HepG2 (cell line): Measurements from ENCODE around the gene ABCB10. TPM values are rescaled to one million over a fixed set of nuclear protein-coding genes. Genes with fewer than 3 reads are reported as not detected.

Experiments
- ATAC-seq: fragments of 200-7000 bp; cut with Tn5 transposase; 3 replicates; pipeline ENCODE4 v1.9.1; 2020; ENCODE audit warnings: mild to moderate bottlenecking, moderate library complexity
- BruUV-seq: library from RNA; stranded (reverse); fragments of 400-500 nt; replicated peaks from 2 replicates; lab custom pipeline; 2021; lab: Mats Ljungman, UMichigan
- CTCF ChIA-PET: fragments of 300-600 bp; formaldehyde crosslinking; extraction: SDS; loops from one replicate; lab custom pipeline; 2021; ENCODE audit warnings: low total read pairs, inconsistent platforms, low intra/inter-chr PET ratio; lab: Yijun Ruan, JAX
- POLR2A ChIA-PET: fragments of 350-600 bp; sonication (Branson Sonifier 250); formaldehyde crosslinking; loops from one replicate; lab custom pipeline; 2020; ENCODE audit warnings: antibody characterized with exemption, inconsistent platforms; lab: Yijun Ruan, JAX
- DNase-seq: peaks from one replicate; pipeline ENCODE4 v3.0.0-alpha.2; 2015; ENCODE audit warnings: low spot score
- FAIRE-seq: peaks from 3 replicates; lab custom pipeline; 2011; peaks lifted over from hg19 to GRCh38; lab: Jason Lieb, UNC
- H2AFZ ChIP-seq: one replicate; pipeline ENCODE4 v1.6.1; 2011; ENCODE audit warnings: low read length, inconsistent platforms
- H3K27ac ChIP-seq: fragments of 300-600 bp; 3 replicates; pipeline ENCODE4 v1.8.0; 2011; ENCODE audit warnings: mixed run types, mild to moderate bottlenecking, mixed read lengths, low read length, inconsistent platforms; ENCODE audit not compliant: insufficient read depth; ENCODE audit errors: extremely low read length
- H3K27me3 ChIP-seq, 2 experiments: fragments of 200-600 bp in 1 of 2; 2 replicates in 1 of 2; 3 replicates in 1 of 2; pipeline versions ENCODE4 v1.6.0 to v1.8.0; 2011; ENCODE audit warnings: low read length in 2 of 2, mild to moderate bottlenecking in 2 of 2, moderate library complexity in 2 of 2, inconsistent platforms in 1 of 2; ENCODE audit not compliant: insufficient read depth in 2 of 2, control insufficient read depth in 1 of 2
- H3K36me3 ChIP-seq, 2 experiments: fragments of 200-600 bp in 1 of 2; replicated peaks in 1 of 2; 2 replicates in 1 of 2; 3 replicates in 1 of 2; pipeline versions ENCODE4 v1.5.1 to v1.8.0; 2011; ENCODE audit warnings: low read length in 2 of 2, inconsistent platforms in 1 of 2; ENCODE audit not compliant: insufficient read depth in 2 of 2, control insufficient read depth in 1 of 2
- H3K4me1 ChIP-seq: 2 replicates; pipeline ENCODE4 v1.5.1; 2012; ENCODE audit warnings: low read length, inconsistent platforms; ENCODE audit not compliant: insufficient read depth
- H3K4me2 ChIP-seq: 2 replicates; pipeline ENCODE4 v1.6.0; 2011; ENCODE audit warnings: low read depth, low read length, inconsistent platforms
- H3K4me3 ChIP-seq, 3 experiments: fragments of 200-600 bp in 1 of 3; sonication (generic), shearing (Covaris generic) in 1 of 3; replicated peaks in 1 of 3; 2 replicates each; pipeline ENCODE4 v1.5.1; 2011 to 2016; ENCODE audit warnings: low read length in 3 of 3, inconsistent platforms in 2 of 3, low read depth in 2 of 3, mild to moderate bottlenecking in 2 of 3, control low read depth in 1 of 3, mixed read lengths in 1 of 3; ENCODE audit not compliant: insufficient read depth in 1 of 3
- H3K79me2 ChIP-seq: one replicate; pipeline ENCODE4 v1.6.1; 2011; ENCODE audit warnings: low read length, inconsistent platforms; ENCODE audit not compliant: insufficient read depth
- H3K9ac ChIP-seq: 2 replicates; pipeline ENCODE4 v1.6.0; 2011; ENCODE audit warnings: mild to moderate bottlenecking, low read depth, low read length, inconsistent platforms; ENCODE audit not compliant: insufficient read depth
- H3K9me3 ChIP-seq: 2 replicates; pipeline ENCODE4 v1.5.1; 2012; ENCODE audit warnings: mild to moderate bottlenecking, low read length
- H4K20me1 ChIP-seq: 2 replicates; pipeline ENCODE4 v1.6.0; 2011; ENCODE audit warnings: inconsistent platforms, mild to moderate bottlenecking, low read length, moderate library complexity; ENCODE audit not compliant: insufficient read depth
- FOXA1 ChIP-seq, 2 experiments: fragments of 450-650 bp in 1 of 2; sonication (generic) in 1 of 2; formaldehyde crosslinking in 1 of 2; IDR thresholded peaks; 2 replicates each; pipeline versions ENCODE4 v1.4.0 to v1.6.1; 2016 to 2020; ENCODE audit warnings: missing genetic modification reagents in 1 of 2
- IRX3 ChIP-seq: sonication (generic); formaldehyde crosslinking; IDR thresholded peaks from 2 replicates; pipeline ENCODE4 v1.8.1; 2023; ENCODE audit warnings: mild to moderate bottlenecking, low read depth, missing genetic modification reagents, borderline replicate concordance
- ISX ChIP-seq: sonication (generic); formaldehyde crosslinking; conservative IDR thresholded peaks from 2 replicates; pipeline ENCODE4 v1.5.0; 2020; ENCODE audit warnings: missing genetic modification reagents
- KDM5B ChIP-seq: sonication (generic); formaldehyde crosslinking; IDR thresholded peaks from 2 replicates; pipeline ENCODE4 v1.4.0; 2020; ENCODE audit warnings: missing genetic modification reagents, mild to moderate bottlenecking, borderline replicate concordance
- NBN ChIP-seq: fragments of 450-650 bp; conservative IDR thresholded peaks from 2 replicates; pipeline ENCODE4 v1.6.1; 2017
- NCOA2 ChIP-seq: sonication (generic); formaldehyde crosslinking; IDR thresholded peaks from 2 replicates; pipeline ENCODE4 v1.8.0; 2022; ENCODE audit warnings: inconsistent platforms
- PCBP2 ChIP-seq: fragments of 200-400 bp; formaldehyde crosslinking; optimal IDR thresholded peaks from 2 replicates; pipeline ENCODE3; 2018; ENCODE audit warnings: low read length, low read depth; ENCODE audit not compliant: poor library complexity, severe bottlenecking
- RNF2 ChIP-seq: fragments of 450-650 bp; conservative IDR thresholded peaks from 2 replicates; pipeline ENCODE4 v1.6.1; 2016; ENCODE audit warnings: low read depth
- TARDBP ChIP-seq: sonication (generic); formaldehyde crosslinking; IDR thresholded peaks from 2 replicates; pipeline ENCODE4 v1.8.0; 2022; ENCODE audit warnings: mild to moderate bottlenecking, missing genetic modification reagents
- TBX3 ChIP-seq: fragments of 450-650 bp; IDR thresholded peaks from 2 replicates; pipeline ENCODE4 v1.6.1; 2017; ENCODE audit warnings: antibody characterized with exemption, mild to moderate bottlenecking, inconsistent platforms, borderline replicate concordance
- ZBTB42 ChIP-seq: sonication (generic); formaldehyde crosslinking; IDR thresholded peaks from 2 replicates; pipeline ENCODE4 v1.5.0; 2020; ENCODE audit warnings: mild to moderate bottlenecking, missing genetic modification reagents
- ZNF142 ChIP-seq: sonication (generic); formaldehyde crosslinking; IDR thresholded peaks from 2 replicates; pipeline ENCODE4 v1.4.0; 2020; ENCODE audit warnings: missing genetic modification reagents
- ZNF431 ChIP-seq: sonication (generic); formaldehyde crosslinking; IDR thresholded peaks from 2 replicates; pipeline ENCODE4 v1.9.0; 2022; ENCODE audit warnings: missing genetic modification reagents, low read depth, mild to moderate bottlenecking, borderline replicate concordance
- ZNF501 ChIP-seq: sonication (generic); formaldehyde crosslinking; IDR thresholded peaks from 2 replicates; pipeline ENCODE4 v1.5.1; 2020; ENCODE audit warnings: mild to moderate bottlenecking, moderate library complexity, missing genetic modification reagents
- ZSCAN29 ChIP-seq: sonication (generic); formaldehyde crosslinking; conservative IDR thresholded peaks from 2 replicates; pipeline ENCODE4 v1.4.0; 2020; ENCODE audit warnings: mild to moderate bottlenecking, missing genetic modification reagents
- WGBS: methylation state at CpG from one replicate; pipeline ENCODE4 v1.1.6; 2017; ENCODE audit warnings: low lambda C conversion rate; 5-methylcytosine and 5-hydroxymethylcytosine counted together
- in situ Hi-C: cut with HindIII; loops from 2 replicates; pipeline ENCODE4 v1.10.0; 2017; ENCODE audit warnings: low pct_unique_long_range_greater_than_20kb; ENCODE audit not compliant: extremely low pct_ligation_motif_present
- intact Hi-C: fragments of 100-400 bp; cut with micrococcal nuclease; formaldehyde crosslinking; loops from one replicate; pipeline ENCODE4 v1.10.0; 2022; ENCODE audit not compliant: unreplicated experiment
- polyA plus RNA-seq, 8 experiments: library from polyadenylated mRNA; depleted of rRNA in 3 of 8; stranded (reverse) in 7 of 8; unstranded in 1 of 8; fragments of >200 nt; fragmentation: Illumina TruSeq in 4 of 8; extraction: Trizol in 4 of 8; gene quantifications; 2 replicates each; pipeline versions ENCODE4 v1.2.1 to v1.2.3, GENCODE V29; 2011 to 2016; ENCODE audit warnings: low read depth in 4 of 8, missing spikeins in 1 of 8, mixed read lengths in 1 of 8; ENCODE audit not compliant: insufficient read depth in 1 of 8
- total RNA-seq, 5 experiments: library from RNA; depleted of rRNA; stranded (reverse); fragments of >200 nt; fragmentation: Illumina TruSeq; extraction: Trizol; gene quantifications; 2 replicates each; pipeline ENCODE4 v1.2.3, GENCODE V29; 2016; ENCODE audit warnings: low read depth in 1 of 5

ABCB10 gene
- total and polyA plus RNA-seq, 2 of the 13 experiments (the other 11 are each of a cell fraction or from before 2014, with no cell fraction given) = 11.2 to 28.9 TPM

- Histone ChIP-seq H3K27me3 (no peaks in the 10 kb centered on the region), H3K4me3 (no peak overlapping the region), H3K9me3 (no peaks in the 10 kb centered on the region), H3K4me1 (peaks cover 4% of the 10 kb centered on the region), H4K20me1 (no peaks in the 10 kb centered on the region), H3K9ac (no peak overlapping the region), H3K4me2 (no peak overlapping the region), H3K36me3 (peaks cover 9 to 74% of the 10 kb centered on the region in 2 experiments), H3K27ac (no peak overlapping the region), H3K79me2 (no peaks in the 10 kb centered on the region), H2AFZ (no peak overlapping the region)
- CTCF ChIA-PET = no interaction called here
- DNase-seq = no peak
- BruUV-seq = no TSS peak
- in situ Hi-C loops = no loop called here
- FAIRE-seq = no peak
- POLR2A ChIA-PET = no interaction called here
- 90% methylated on average over 1 of the region's 1 CpG for WGBS
- intact Hi-C loops = loop anchor here (10.0 kb wide), 1 partner anchor 142 kb away; the partner anchor contains the start of gene CCSAP
- no peak for ATAC-seq
- TF ChIP-seq TBX3 (no peak), PCBP2 (no peak), ZNF501 (CRISPR knock-in tag) (no peak), FOXA1 (IDR thresholded peaks at IDR 0.05) (no peak), FOXA1 (CRISPR knock-in tag; IDR thresholded peaks at IDR 0.05) (no peak), IRX3 (CRISPR knock-in tag) (no peak), RNF2 (no peak), NCOA2 (CRISPR knock-in tag) (no peak), TARDBP (CRISPR knock-in tag) (no peak)
Observed at GRCh38 chr1:229487181-229487580, 71.3 kb downstream of the ABCB10 start.

GRCh38 chr1:229485318-229485717 lies 73.2 kb downstream of the ABCB10 start:
- ATAC-seq (no peak), DNase-seq (no peak), FAIRE-seq (no peak)
- H4K20me1 ChIP-seq = no peaks in the 10 kb centered on the region
- no peaks in the 10 kb centered on the region for H3K9me3 ChIP-seq
- no peak overlapping the region for H2AFZ ChIP-seq
- intact Hi-C loops (loop anchor here (10.0 kb wide), 1 partner anchor 141 kb away; the partner anchor contains the start of gene CCSAP), in situ Hi-C loops (no loop called here)
- no peak overlapping the region for H3K4me2 ChIP-seq
- H3K4me1 ChIP-seq = peaks cover 7% of the 10 kb centered on the region
- H3K36me3 ChIP-seq = peaks cover 12 to 76% of the 10 kb centered on the region in 2 experiments
- H3K9ac ChIP-seq = no peak overlapping the region
- no peaks in the 10 kb centered on the region for H3K79me2 ChIP-seq
- no peak overlapping the region for H3K27ac ChIP-seq
- no peak overlapping the region for H3K4me3 ChIP-seq
- CTCF ChIA-PET = no interaction called here
- POLR2A ChIA-PET = no interaction called here
- BruUV-seq = no TSS peak
- H3K27me3 ChIP-seq = no peaks in the 10 kb centered on the region
- WGBS = 92% methylated on average over 1 of the region's 1 CpG
- TF ChIP-seq ISX (CRISPR knock-in tag) (no peak), ZSCAN29 (CRISPR knock-in tag) (no peak), NBN (no peak), ZNF431 (CRISPR knock-in tag) (no peak), ZBTB42 (CRISPR knock-in tag) (no peak), KDM5B (CRISPR knock-in tag) (no peak), ZNF142 (CRISPR knock-in tag) (no peak)
